Smooth muscle cell of the brain vasculature (primary cell): Measurements from ENCODE around the gene ZXDC.

Source experiments
- DNase-seq: peaks from one replicate; pipeline ENCODE4 v3.0.0-alpha.2; 2012; ENCODE audit warnings: low read depth, low spot score

Gene ZXDC

GRCh38 chr3:126452213-126452612 is 23.5 kb downstream of the ZXDC start:
- DNase-seq = no peak

- no peak for DNase-seq
These were observed 24.2 kb downstream of the ZXDC start for GRCh38 chr3:126451511-126451910.

- DNase-seq = no peak
These were observed 24.9 kb downstream of the ZXDC start for GRCh38 chr3:126450744-126451143.

- DNase-seq = no peak
These were observed 25.5 kb downstream of the ZXDC start for GRCh38 chr3:126450219-126450618.

- no peak for DNase-seq
These were observed 26.1 kb downstream of the ZXDC start for GRCh38 chr3:126449621-126450051.

- no peak for DNase-seq
These were observed 26.9 kb downstream of the ZXDC start for GRCh38 chr3:126448893-126449180.

- DNase-seq = no peak
These were observed 27.4 kb downstream of the ZXDC start for GRCh38 chr3:126448136-126448892.

- DNase-seq = no peak
These were observed 28.1 kb downstream of the ZXDC start for GRCh38 chr3:126447456-126448106.

GRCh38 chr3:126446791-126447190 is 28.9 kb downstream of the ZXDC start:
- no peak for DNase-seq

- no peak for DNase-seq
These were observed 29.4 kb downstream of the ZXDC start for GRCh38 chr3:126446301-126446700.

GRCh38 chr3:126445506-126445905 is 30.2 kb downstream of the ZXDC start:
- DNase-seq = no peak

- no peak for DNase-seq
These were observed 32.8 kb downstream of the ZXDC start for GRCh38 chr3:126442856-126443242.

- no peak for DNase-seq
These were observed 33.4 kb downstream of the ZXDC start for GRCh38 chr3:126442094-126442855.

GRCh38 chr3:126441256-126441880 is 34.3 kb downstream of the ZXDC start:
- no peak for DNase-seq

GRCh38 chr3:126440709-126440995 is 35.0 kb downstream of the ZXDC start:
- no peak for DNase-seq

- no peak for DNase-seq
These were observed 35.6 kb downstream of the ZXDC start for GRCh38 chr3:126439968-126440708.

- DNase-seq = no peak
These were observed 36.2 kb downstream of the ZXDC start for GRCh38 chr3:126439346-126439967.

- no peak for DNase-seq
These were observed 36.9 kb downstream of the ZXDC start for GRCh38 chr3:126438746-126439145.

- no peak for DNase-seq
These were observed 37.5 kb downstream of the ZXDC start for GRCh38 chr3:126438186-126438585.

GRCh38 chr3:126436826-126437717 is 38.6 kb downstream of the ZXDC start:
- DNase-seq = no peak
